GM19324 (cell line): ENCODE data around the gene MRAP2.
"Not testable (repeated sequence)": the region's sequence is repeated elsewhere in the genome, so short reads cannot be mapped to it uniquely, and the experiment has no call there.

Experiments
- ATAC-seq: cut with Tn5 transposase; IDR thresholded peaks from one replicate; pipeline ENCODE4 v1.9.1; 2021; ENCODE audit warnings: mild to moderate bottlenecking, moderate library complexity; ENCODE audit not compliant: unreplicated experiment, low FRiP score

MRAP2 gene

DNA sequence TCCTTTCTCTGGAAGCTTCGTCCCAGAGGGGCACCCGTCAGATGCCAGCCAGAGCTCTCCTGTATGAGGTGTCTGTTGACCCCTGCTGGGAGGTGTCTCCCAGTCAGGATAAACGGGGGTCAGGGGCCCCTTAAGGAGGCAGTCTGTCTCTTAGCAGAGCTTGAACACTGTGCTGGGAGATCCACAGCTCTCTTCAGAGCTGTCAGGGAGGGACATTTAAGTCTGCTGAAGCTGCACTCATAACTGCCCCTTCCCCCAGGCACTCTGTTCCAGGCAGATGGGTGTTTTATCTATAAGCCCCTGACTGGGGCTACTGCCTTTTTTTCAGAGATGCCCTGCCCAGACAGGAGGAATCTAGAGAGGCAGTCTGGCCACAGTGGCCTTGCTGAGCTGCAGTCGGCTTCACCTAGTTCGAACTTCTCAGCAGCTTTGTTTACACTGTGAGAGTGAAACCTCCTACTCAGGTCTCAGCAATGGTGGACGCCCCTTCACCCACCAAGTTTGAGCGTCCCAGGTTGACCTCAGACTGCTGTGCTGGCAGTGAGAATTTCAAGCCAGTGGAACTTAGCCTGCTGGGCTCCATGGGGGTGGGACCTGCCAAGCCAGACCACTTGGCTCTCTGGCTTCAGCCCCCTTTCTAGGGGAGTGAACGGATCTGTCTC lies 81.5 kb downstream of the MRAP2 start:
- ATAC-seq = not testable (repeated sequence)

DNA sequence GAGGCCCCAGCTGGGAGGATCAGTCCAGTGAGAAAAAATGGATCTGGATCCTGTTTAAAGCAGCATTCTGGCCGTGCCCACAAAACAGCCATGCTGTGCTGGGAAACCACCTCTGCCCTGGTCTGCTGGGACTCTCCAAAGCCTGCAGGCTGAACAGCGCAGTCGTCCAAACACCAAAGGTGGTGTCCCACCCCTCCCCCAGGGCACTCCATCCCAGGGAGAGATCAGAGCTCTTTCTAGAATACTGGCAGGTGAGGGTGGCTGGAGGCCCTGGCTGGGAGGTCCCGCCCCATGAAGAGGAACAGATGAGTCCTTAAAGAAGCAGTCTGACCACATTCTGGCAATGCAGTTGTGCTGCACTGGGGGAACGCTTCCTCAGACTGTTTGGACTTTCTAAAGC lies 84.6 kb downstream of the MRAP2 start:
- ATAC-seq = no peak

DNA sequence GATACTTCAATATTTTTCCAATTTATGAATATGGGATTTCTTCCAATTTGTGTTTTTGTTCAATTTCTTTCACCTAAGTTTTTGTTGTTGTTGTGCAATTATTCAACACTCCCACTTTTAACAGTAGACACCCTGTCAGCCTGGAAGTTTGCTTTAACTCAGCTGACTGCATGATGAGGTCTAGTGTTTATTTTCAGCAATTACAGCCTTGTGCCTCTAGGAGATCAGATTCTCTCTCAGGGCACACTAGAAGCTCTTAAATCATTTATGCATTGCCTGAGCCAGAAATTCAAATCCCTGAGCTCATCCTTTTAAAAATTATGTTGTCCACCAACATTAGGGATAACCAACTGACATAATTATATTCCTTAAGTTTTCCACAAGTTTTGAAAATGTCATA lies 85.7 kb downstream of the MRAP2 start:
- ATAC-seq = no peak

DNA sequence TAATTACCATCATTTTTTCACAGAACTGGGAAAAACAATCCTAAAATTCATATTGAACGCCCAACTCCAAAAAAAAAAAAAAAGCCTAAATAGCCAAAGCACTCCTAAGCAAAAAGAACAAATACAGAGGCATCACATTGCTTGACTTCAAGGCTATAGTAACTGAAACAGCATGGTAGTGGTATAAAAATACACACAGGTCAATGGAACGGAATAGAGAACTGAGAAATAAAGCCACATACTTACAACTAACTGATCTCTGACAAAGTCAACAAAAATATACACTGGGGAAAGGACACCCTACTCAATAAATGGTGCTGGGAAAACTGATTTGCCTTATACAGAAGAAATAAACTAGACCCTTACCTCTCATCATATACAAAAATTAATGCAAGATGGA lies 89.6 kb downstream of the MRAP2 start:
- no peak for ATAC-seq

DNA sequence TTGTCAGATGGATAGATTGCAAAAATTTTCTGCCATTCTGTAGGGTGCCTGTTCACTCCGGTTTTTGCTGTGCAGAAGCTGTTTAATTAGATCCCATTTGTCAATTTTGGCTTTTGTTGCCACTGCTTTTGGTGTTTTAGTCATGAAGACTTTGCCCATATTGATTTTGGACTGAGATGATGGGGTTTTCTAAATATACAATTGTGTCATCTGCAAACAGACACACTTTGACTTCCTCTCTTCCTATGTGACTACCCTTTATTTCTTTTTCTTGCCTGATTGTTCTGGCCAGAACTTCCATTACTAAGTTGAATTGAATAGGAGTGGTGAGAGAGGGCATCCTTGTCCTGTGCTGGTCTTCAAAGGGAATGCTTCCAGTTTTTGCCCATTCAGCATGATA lies 96.0 kb downstream of the MRAP2 start:
- ATAC-seq = not testable (repeated sequence)

DNA sequence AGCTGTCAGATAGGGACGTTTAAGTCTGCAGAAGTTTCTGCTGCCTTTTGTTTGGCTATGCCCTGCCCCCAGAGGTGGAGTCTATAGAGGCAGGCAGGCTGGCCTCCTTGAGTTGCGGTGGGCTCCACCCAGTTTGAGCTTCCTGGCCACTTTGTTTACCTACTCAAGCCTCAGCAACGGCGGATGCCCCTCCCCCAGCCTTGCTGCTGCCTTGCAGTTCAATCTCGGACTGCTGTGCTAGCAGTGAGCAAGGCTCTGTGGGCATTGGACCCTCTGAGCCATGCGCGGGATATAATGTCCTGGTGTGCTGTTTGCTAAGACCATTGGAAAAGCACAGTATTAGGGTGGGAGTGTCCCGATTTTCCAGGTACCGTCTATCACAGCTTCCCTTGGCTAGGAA lies 99.8 kb downstream of the MRAP2 start:
- ATAC-seq = not testable (repeated sequence)

DNA sequence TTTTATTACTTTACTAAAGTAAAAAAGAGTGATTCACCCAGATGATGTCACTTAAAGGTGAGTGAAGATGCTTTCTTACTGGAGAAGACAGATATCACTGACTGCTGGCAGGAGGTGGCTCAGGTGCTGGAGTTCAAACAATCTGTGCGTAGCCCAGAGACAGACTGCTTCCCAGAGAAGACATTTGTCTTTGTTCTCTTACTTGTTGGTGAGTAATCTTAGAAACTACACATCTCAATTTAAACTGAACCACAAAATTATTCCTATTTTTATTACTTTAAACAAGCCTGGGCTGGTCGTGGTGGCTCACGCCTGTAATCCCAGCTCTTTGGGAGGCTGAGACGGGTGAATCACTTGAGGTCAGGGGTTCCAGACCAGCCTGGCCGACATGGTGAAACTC lies 101.7 kb downstream of the MRAP2 start:
- ATAC-seq = no peak

DNA sequence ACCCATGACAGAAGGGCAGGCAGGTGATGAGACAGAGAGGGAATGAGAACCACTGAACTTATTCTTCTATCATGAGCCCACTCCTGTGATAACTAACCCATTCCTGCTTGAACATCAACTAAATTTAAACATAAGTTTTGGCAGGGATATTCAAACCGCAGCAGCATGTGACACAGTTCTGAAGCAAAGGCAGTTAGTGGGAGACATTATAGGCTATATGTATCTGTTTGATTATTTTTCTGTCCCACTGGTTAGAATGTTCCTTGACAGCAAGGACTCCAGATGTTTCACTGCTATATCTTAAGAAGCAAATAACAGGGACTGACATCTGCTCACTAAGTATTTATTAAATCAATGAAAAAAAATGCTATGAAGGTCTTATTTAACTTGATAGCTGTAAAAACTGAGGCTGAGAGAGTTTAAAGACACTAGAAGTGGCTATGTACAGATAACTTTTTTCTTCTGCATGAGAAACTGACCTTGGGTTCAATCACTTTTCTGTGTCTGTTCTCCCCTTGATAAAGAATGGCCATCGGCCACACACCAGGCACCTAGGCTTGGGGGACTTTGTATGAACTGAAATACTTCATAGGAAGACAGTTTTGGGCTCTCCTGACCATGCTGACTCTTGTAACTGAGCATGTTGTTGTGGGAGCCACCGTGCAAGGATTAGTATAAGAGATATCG lies 102.9 kb downstream of the MRAP2 start:
- no peak for ATAC-seq

DNA sequence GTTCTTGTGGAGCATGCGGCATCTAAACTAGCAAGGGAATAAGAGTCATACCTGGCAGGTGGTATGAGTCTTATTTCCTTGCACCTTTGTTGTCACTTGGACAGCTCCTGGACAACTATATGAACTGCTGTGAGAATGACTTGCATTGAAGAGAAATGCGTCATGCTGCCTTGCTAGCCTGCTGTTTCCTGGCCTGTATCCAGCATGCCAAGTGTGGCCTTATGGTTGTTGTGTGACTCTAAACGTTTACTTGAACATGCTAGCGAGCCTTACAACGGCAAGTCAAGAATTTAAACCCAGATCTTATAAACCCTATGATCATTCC lies 103.4 kb downstream of the MRAP2 start:
- no peak for ATAC-seq

DNA sequence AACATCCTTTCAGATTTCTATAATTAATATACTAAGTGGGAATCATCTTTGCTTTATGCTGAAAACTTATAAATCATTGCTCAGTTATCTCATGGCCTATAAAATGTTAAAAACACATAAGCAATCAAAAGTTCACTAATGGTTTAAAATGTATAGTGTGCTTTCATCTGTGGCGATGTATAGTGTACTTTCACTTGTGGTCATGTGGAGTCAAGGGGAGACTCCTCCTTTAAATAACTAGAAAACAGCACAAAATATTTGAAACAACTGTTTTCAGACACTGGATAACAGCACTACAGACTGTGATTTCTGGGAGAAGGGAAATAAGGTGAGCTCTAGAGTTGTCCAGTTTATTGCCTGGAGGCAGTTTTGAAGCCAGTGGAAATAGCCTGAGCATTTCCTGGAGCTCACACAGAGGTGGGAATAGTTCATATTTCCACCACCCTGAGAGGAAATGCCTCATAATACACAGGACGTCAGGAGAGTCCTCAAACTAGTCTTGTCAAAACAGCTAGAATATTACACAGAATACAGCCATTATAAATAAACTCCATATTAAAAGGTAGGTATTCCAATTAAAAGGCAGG lies 104.5 kb downstream of the MRAP2 start:
- ATAC-seq = no peak

DNA sequence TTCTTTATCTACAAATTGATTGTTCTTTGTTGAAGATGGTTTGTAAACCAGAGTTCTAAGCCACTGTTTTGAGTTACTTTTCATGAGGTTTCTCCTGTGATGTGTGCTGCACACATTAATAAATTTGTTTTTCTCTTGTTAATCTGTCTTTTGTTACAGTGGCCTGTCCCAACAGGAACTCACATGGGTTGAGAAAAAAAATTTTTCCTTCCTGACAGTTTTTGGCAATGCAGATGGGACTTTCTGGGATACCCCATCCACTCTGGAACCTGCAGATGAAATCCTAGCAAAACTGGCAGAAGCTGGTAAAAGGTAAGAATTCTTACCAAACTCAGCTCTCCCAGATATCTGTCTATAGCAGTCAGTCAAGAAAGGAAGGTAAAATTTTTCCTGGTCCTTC lies 105.7 kb downstream of the MRAP2 start:
- ATAC-seq = no peak
